ENCODE measurements around the gene NTMT1.

The NTMT1 gene

DNA sequence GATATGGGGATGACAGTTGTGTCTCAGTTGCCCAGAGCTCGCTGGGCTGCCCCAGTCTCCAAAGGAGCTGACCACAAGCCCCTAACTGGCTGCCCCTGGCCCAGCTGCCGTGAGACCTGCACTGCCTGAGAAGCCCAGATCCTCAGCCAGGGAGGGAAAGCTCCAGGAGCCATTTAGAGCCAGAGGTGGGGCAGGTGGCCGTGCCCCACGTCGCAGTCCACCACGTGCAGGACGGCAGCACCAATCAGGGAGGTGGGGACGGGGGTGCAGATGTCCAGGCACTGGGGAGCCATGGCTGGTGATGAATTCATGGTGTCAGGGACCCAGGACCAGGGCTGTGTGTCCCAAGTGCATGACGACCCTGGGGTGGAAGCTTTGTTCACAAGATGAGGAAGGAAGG, 52.9 kb downstream of the NTMT1 start:
- no peak for DNase-seq (ENCODE audit: low read depth)

- no peak for DNase-seq (ENCODE audit: low read depth)
These were observed 53.6 kb downstream of the NTMT1 start for GRCh38 chr9:129679537-129679936.

- DNase-seq (ENCODE audit: low read depth) = no peak
These were observed 56.0 kb downstream of the NTMT1 start for GRCh38 chr9:129681924-129682323.

- no peak for DNase-seq (ENCODE audit: low read depth)
These were observed 56.4 kb downstream of the NTMT1 start for GRCh38 chr9:129682381-129682780.

DNA sequence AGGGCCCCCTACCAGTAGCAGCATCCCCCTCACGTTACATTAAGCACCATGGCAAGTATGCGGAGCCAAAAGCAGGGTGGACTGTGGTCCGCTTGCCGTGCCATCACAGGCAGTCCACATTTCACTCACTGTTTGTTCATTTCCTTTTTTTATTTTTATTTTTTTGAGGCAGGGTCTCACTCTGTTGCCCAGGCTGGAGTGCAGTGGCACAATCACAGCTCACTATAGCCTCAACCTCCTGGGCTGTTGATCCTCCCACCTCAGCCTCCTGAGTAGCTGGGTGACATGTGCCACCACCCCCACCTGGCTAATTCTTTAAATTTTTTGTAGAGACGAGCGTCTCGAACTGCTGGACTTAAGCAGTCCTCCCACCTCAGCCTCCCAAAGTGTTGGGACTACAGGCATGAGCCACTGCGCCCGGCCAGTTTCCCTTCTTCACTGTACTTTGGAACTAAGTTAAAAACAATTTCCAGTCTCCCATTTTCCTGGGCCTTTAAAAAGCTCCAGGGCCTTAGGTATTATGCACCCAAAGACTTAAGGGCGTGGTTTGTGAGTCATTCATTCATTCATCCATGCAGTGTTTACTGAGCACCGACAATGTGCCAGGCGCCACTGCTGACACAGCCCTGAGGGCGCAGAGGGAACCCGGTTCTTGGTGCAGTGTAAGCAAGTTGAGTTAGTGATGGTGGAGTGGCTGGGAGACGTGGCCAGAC, 59.4 kb downstream of the NTMT1 start:
- no peak for DNase-seq (ENCODE audit: low read depth)
